HepG2 (cell line): ENCODE data around the gene AATF. TPM values are rescaled to one million over a fixed set of nuclear protein-coding genes. Genes with fewer than 3 reads are reported as not detected.

Experiments used
- ATAC-seq: fragments of 200-7000 bp; cut with Tn5 transposase; 3 replicates; pipeline ENCODE4 v1.9.1; 2020; ENCODE audit warnings: mild to moderate bottlenecking, moderate library complexity
- BruUV-seq: library from RNA; stranded (reverse); fragments of 400-500 nt; replicated peaks from 2 replicates; lab custom pipeline; 2021; lab: Mats Ljungman, UMichigan
- CTCF ChIA-PET: fragments of 300-600 bp; formaldehyde crosslinking; extraction: SDS; loops from one replicate; lab custom pipeline; 2021; ENCODE audit warnings: low total read pairs, inconsistent platforms, low intra/inter-chr PET ratio; lab: Yijun Ruan, JAX
- POLR2A ChIA-PET: fragments of 350-600 bp; sonication (Branson Sonifier 250); formaldehyde crosslinking; loops from one replicate; lab custom pipeline; 2020; ENCODE audit warnings: antibody characterized with exemption, inconsistent platforms; lab: Yijun Ruan, JAX
- DNase-seq: peaks from one replicate; pipeline ENCODE4 v3.0.0-alpha.2; 2015; ENCODE audit warnings: low spot score
- FAIRE-seq: peaks from 3 replicates; lab custom pipeline; 2011; peaks lifted over from hg19 to GRCh38; lab: Jason Lieb, UNC
- H2AFZ ChIP-seq: one replicate; pipeline ENCODE4 v1.6.1; 2011; ENCODE audit warnings: low read length, inconsistent platforms
- H3K27ac ChIP-seq: fragments of 300-600 bp; 3 replicates; pipeline ENCODE4 v1.8.0; 2011; ENCODE audit warnings: mixed run types, mild to moderate bottlenecking, mixed read lengths, low read length, inconsistent platforms; ENCODE audit not compliant: insufficient read depth; ENCODE audit errors: extremely low read length
- H3K27me3 ChIP-seq, 2 experiments: fragments of 200-600 bp in 1 of 2; 2 replicates in 1 of 2; 3 replicates in 1 of 2; pipeline versions ENCODE4 v1.6.0 to v1.8.0; 2011; ENCODE audit warnings: low read length in 2 of 2, mild to moderate bottlenecking in 2 of 2, moderate library complexity in 2 of 2, inconsistent platforms in 1 of 2; ENCODE audit not compliant: insufficient read depth in 2 of 2, control insufficient read depth in 1 of 2
- H3K36me3 ChIP-seq, 2 experiments: fragments of 200-600 bp in 1 of 2; replicated peaks in 1 of 2; 2 replicates in 1 of 2; 3 replicates in 1 of 2; pipeline versions ENCODE4 v1.5.1 to v1.8.0; 2011; ENCODE audit warnings: low read length in 2 of 2, inconsistent platforms in 1 of 2; ENCODE audit not compliant: insufficient read depth in 2 of 2, control insufficient read depth in 1 of 2
- H3K4me1 ChIP-seq: 2 replicates; pipeline ENCODE4 v1.5.1; 2012; ENCODE audit warnings: low read length, inconsistent platforms; ENCODE audit not compliant: insufficient read depth
- H3K4me2 ChIP-seq: 2 replicates; pipeline ENCODE4 v1.6.0; 2011; ENCODE audit warnings: low read depth, low read length, inconsistent platforms
- H3K4me3 ChIP-seq, 3 experiments: fragments of 200-600 bp in 1 of 3; sonication (generic), shearing (Covaris generic) in 1 of 3; replicated peaks in 1 of 3; 2 replicates each; pipeline ENCODE4 v1.5.1; 2011 to 2016; ENCODE audit warnings: low read length in 3 of 3, inconsistent platforms in 2 of 3, low read depth in 2 of 3, mild to moderate bottlenecking in 2 of 3, control low read depth in 1 of 3, mixed read lengths in 1 of 3; ENCODE audit not compliant: insufficient read depth in 1 of 3
- H3K79me2 ChIP-seq: one replicate; pipeline ENCODE4 v1.6.1; 2011; ENCODE audit warnings: low read length, inconsistent platforms; ENCODE audit not compliant: insufficient read depth
- H3K9ac ChIP-seq: 2 replicates; pipeline ENCODE4 v1.6.0; 2011; ENCODE audit warnings: mild to moderate bottlenecking, low read depth, low read length, inconsistent platforms; ENCODE audit not compliant: insufficient read depth
- H3K9me3 ChIP-seq: 2 replicates; pipeline ENCODE4 v1.5.1; 2012; ENCODE audit warnings: mild to moderate bottlenecking, low read length
- H4K20me1 ChIP-seq: 2 replicates; pipeline ENCODE4 v1.6.0; 2011; ENCODE audit warnings: inconsistent platforms, mild to moderate bottlenecking, low read length, moderate library complexity; ENCODE audit not compliant: insufficient read depth
- ATF7 ChIP-seq, 2 experiments: fragments of 450-650 bp in 1 of 2; sonication (generic) in 1 of 2; formaldehyde crosslinking in 1 of 2; IDR thresholded peaks; 2 replicates each; pipeline versions ENCODE4 v1.4.0 to v1.6.1; 2016 to 2020; ENCODE audit warnings: antibody characterized with exemption in 1 of 2, mild to moderate bottlenecking in 1 of 2, missing genetic modification reagents in 1 of 2
- CBX2 ChIP-seq, 2 experiments: fragments of 200-600 bp in 1 of 2; sonication (generic); formaldehyde crosslinking in 1 of 2; IDR thresholded peaks; 2 replicates each; pipeline versions ENCODE4 v1.7.0 to v1.8.1; 2018 to 2022; ENCODE audit warnings: low read depth in 2 of 2, low read length in 1 of 2, mild to moderate bottlenecking in 1 of 2, missing genetic modification reagents in 1 of 2
- DDIT3 ChIP-seq: sonication (generic); formaldehyde crosslinking; IDR thresholded peaks from 2 replicates; pipeline ENCODE4 v1.4.0; 2020; ENCODE audit warnings: mild to moderate bottlenecking, missing genetic modification reagents
- ELF3 ChIP-seq: IDR thresholded peaks from 2 replicates; pipeline ENCODE4 v1.6.1; 2016; ENCODE audit warnings: missing genetic modification reagents, missing compliant biosample characterization
- FOSL2 ChIP-seq: sonication (generic); formaldehyde crosslinking; IDR thresholded peaks from 2 replicates; pipeline ENCODE4 v1.4.0; 2020; ENCODE audit warnings: missing genetic modification reagents
- PHF5A ChIP-seq: IDR thresholded peaks from one replicate; pipeline ENCODE4 v1.6.1; 2018; ENCODE audit warnings: low read depth, missing genetic modification reagents; ENCODE audit not compliant: unreplicated experiment
- ZBTB3 ChIP-seq: sonication (generic); formaldehyde crosslinking; IDR thresholded peaks from 2 replicates; pipeline ENCODE4 v1.4.0; 2020; ENCODE audit warnings: low read depth, mild to moderate bottlenecking, moderate library complexity, missing genetic modification reagents, borderline replicate concordance
- ZNF121 ChIP-seq: sonication (generic); formaldehyde crosslinking; IDR thresholded peaks from 2 replicates; pipeline ENCODE4 v1.5.0; 2020; ENCODE audit warnings: mild to moderate bottlenecking, missing genetic modification reagents
- WGBS: methylation state at CpG from one replicate; pipeline ENCODE4 v1.1.6; 2017; ENCODE audit warnings: low lambda C conversion rate; 5-methylcytosine and 5-hydroxymethylcytosine counted together
- in situ Hi-C: cut with HindIII; loops from 2 replicates; pipeline ENCODE4 v1.10.0; 2017; ENCODE audit warnings: low pct_unique_long_range_greater_than_20kb; ENCODE audit not compliant: extremely low pct_ligation_motif_present
- intact Hi-C: fragments of 100-400 bp; cut with micrococcal nuclease; formaldehyde crosslinking; loops from one replicate; pipeline ENCODE4 v1.10.0; 2022; ENCODE audit not compliant: unreplicated experiment
- polyA plus RNA-seq, 8 experiments: library from polyadenylated mRNA; depleted of rRNA in 3 of 8; stranded (reverse) in 7 of 8; unstranded in 1 of 8; fragments of >200 nt; fragmentation: Illumina TruSeq in 4 of 8; extraction: Trizol in 4 of 8; gene quantifications; 2 replicates each; pipeline versions ENCODE4 v1.2.1 to v1.2.3, GENCODE V29; 2011 to 2016; ENCODE audit warnings: low read depth in 4 of 8, missing spikeins in 1 of 8, mixed read lengths in 1 of 8; ENCODE audit not compliant: insufficient read depth in 1 of 8
- total RNA-seq, 5 experiments: library from RNA; depleted of rRNA; stranded (reverse); fragments of >200 nt; fragmentation: Illumina TruSeq; extraction: Trizol; gene quantifications; 2 replicates each; pipeline ENCODE4 v1.2.3, GENCODE V29; 2016; ENCODE audit warnings: low read depth in 1 of 5
- TF ChIP-seq, protein P1 (sequence below): sonication (generic); formaldehyde crosslinking; IDR thresholded peaks from 2 replicates; pipeline ENCODE4 v1.5.0; 2020; ENCODE audit warnings: mild to moderate bottlenecking, missing genetic modification reagents
- TF ChIP-seq, protein P2 (sequence below): sonication (generic); formaldehyde crosslinking; IDR thresholded peaks from 2 replicates; pipeline ENCODE4 v1.5.0; 2020; ENCODE audit warnings: mild to moderate bottlenecking, missing genetic modification reagents

The AATF gene
- total and polyA plus RNA-seq, 2 of the 13 experiments (the other 11 are each of a cell fraction or from before 2014, with no cell fraction given), result 9.1 to 53.3 TPM

- peak; percentile 17 for DNase-seq
- Histone ChIP-seq H3K79me2 (no peaks in the 10 kb centered on the region), H3K9me3 (no peaks in the 10 kb centered on the region), H3K27ac (no peak overlapping the region), H2AFZ (no peak overlapping the region), H3K9ac (no peak overlapping the region), H3K4me3 (no peak overlapping the region), H3K4me1 (no peaks in the 10 kb centered on the region), H3K4me2 (no peak overlapping the region), H4K20me1 (no peaks in the 10 kb centered on the region), H3K36me3 (peaks cover 28 to 94% of the 10 kb centered on the region in 2 experiments), H3K27me3 (no peaks in the 10 kb centered on the region)
- 79% methylated on average over 2 of the region's 2 CpGs for WGBS
- no peak for FAIRE-seq
- POLR2A ChIA-PET, result no interaction called here
- BruUV-seq, result no TSS peak
- ATAC-seq, result peak; percentile 36; the same call in 2 of the 3 replicates
- intact Hi-C loops, result no loop called here
- CTCF ChIA-PET, result no interaction called here
- TF ChIP-seq DDIT3 (CRISPR knock-in tag), result no peak
- TF ChIP-seq FOSL2 (CRISPR knock-in tag), result peak; percentile 68
- TF ChIP-seq, protein P1, sequence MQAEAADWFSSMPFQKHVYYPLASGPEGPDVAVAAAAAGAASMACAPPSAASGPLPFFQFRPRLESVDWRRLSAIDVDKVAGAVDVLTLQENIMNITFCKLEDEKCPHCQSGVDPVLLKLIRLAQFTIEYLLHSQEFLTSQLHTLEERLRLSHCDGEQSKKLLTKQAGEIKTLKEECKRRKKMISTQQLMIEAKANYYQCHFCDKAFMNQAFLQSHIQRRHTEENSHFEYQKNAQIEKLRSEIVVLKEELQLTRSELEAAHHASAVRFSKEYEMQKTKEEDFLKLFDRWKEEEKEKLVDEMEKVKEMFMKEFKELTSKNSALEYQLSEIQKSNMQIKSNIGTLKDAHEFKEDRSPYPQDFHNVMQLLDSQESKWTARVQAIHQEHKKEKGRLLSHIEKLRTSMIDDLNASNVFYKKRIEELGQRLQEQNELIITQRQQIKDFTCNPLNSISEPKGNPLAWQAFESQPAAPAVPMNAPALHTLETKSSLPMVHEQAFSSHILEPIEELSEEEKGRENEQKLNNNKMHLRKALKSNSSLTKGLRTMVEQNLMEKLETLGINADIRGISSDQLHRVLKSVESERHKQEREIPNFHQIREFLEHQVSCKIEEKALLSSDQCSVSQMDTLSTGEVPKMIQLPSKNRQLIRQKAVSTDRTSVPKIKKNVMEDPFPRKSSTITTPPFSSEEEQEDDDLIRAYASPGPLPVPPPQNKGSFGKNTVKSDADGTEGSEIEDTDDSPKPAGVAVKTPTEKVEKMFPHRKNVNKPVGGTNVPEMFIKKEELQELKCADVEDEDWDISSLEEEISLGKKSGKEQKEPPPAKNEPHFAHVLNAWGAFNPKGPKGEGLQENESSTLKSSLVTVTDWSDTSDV (CRISPR knock-in tag), result no peak
- TF ChIP-seq ATF7 (IDR thresholded peaks at IDR 0.05), result no peak
- TF ChIP-seq ATF7 (CRISPR knock-in tag; IDR thresholded peaks at IDR 0.05), result no peak
- TF ChIP-seq ELF3 (CRISPR knock-in tag), result no peak
- no peak for TF ChIP-seq PHF5A (CRISPR knock-in tag)
- 0 out of 2 replicates have a peak, but pooled peaks have one; percentile 38 for TF ChIP-seq ZNF121 (CRISPR knock-in tag)
- TF ChIP-seq ZBTB3 (CRISPR knock-in tag), result no peak
- no peak for TF ChIP-seq CBX2 (IDR thresholded peaks at IDR 0.05; ENCODE audit: low read depth, low read length)
- TF ChIP-seq CBX2 (CRISPR knock-in tag; IDR thresholded peaks at IDR 0.05; ENCODE audit: low read depth), result no peak
- TF ChIP-seq, protein P2, sequence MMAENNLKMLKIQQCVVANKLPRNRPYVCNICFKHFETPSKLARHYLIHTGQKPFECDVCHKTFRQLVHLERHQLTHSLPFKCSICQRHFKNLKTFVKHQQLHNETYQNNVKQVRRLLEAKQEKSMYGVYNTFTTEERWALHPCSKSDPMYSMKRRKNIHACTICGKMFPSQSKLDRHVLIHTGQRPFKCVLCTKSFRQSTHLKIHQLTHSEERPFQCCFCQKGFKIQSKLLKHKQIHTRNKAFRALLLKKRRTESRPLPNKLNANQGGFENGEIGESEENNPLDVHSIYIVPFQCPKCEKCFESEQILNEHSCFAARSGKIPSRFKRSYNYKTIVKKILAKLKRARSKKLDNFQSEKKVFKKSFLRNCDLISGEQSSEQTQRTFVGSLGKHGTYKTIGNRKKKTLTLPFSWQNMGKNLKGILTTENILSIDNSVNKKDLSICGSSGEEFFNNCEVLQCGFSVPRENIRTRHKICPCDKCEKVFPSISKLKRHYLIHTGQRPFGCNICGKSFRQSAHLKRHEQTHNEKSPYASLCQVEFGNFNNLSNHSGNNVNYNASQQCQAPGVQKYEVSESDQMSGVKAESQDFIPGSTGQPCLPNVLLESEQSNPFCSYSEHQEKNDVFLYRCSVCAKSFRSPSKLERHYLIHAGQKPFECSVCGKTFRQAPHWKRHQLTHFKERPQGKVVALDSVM (CRISPR knock-in tag), result peak; percentile 12; the same call in 1 of the 2 replicates
- in situ Hi-C loops, result no loop called here
These were observed 143.3 kb downstream of the AATF start for GRCh38 chr17:37092071-37092470.
